ENCODE results near the gene PSMD14.
A peak's percentile ranks its signal among the peaks of the same experiment; 100 is the strongest.
"Not testable (repeated sequence)": the region's sequence is repeated elsewhere in the genome, so short reads cannot be mapped to it uniquely, and the experiment has no call there.

Gene PSMD14

GRCh38 chr2:161308178-161308955, at the start of gene PSMD14:
Gene PSMD14, plus strand, starts transcription at chr2:161308425. Its CDS starts 10,401 bp downstream, at chr2:161318826.
- Histone ChIP-seq H3K4me1 (ENCODE audit: control insufficient read depth in 1 of 2, insufficient read depth in 1 of 2, low read depth in 1 of 2, low read length in 1 of 2) (peaks cover 21% of the 10 kb centered on the region in 2 experiments), H3K9me3 (no peaks in the 10 kb centered on the region), H3K36me3 (no peaks in the 10 kb centered on the region), H3K4me3 (ENCODE audit: low read depth in 1 of 2, low read length in 1 of 2) (peak within 1 kb of the TSS; percentile 72 to 73), H3K27ac (peak within 1 kb of the TSS; percentile 83), H3K27me3 (no peaks in the 10 kb centered on the region)
- no peak for TF ChIP-seq CTCF (IDR thresholded peaks at IDR 0.05)

GRCh38 chr2:161265874-161266273, 42.4 kb upstream of the PSMD14 start:
- H3K27ac ChIP-seq, result no peak overlapping the region
- H3K9me3 ChIP-seq, result no peaks in the 10 kb centered on the region
- H3K4me3 ChIP-seq (ENCODE audit: low read depth in 1 of 2, low read length in 1 of 2), result no peak overlapping the region
- no peaks in the 10 kb centered on the region for H3K27me3 ChIP-seq
- no peak for TF ChIP-seq CTCF (IDR thresholded peaks at IDR 0.05)
- no peaks in the 10 kb centered on the region for H3K36me3 ChIP-seq
- H3K4me1 ChIP-seq (ENCODE audit: control insufficient read depth in 1 of 2, insufficient read depth in 1 of 2, low read depth in 1 of 2, low read length in 1 of 2), result no peaks in the 10 kb centered on the region

- TF ChIP-seq CTCF (IDR thresholded peaks at IDR 0.05), result no peak
- Histone ChIP-seq H3K4me3 (ENCODE audit: low read depth in 1 of 2, low read length in 1 of 2) (no peak overlapping the region), H3K27ac (no peak overlapping the region), H3K27me3 (no peaks in the 10 kb centered on the region), H3K36me3 (no peaks in the 10 kb centered on the region), H3K4me1 (ENCODE audit: control insufficient read depth in 1 of 2, insufficient read depth in 1 of 2, low read depth in 1 of 2, low read length in 1 of 2) (no peaks in the 10 kb centered on the region), H3K9me3 (no peaks in the 10 kb centered on the region)
Measured at GRCh38 chr2:161269111-161269510, 39.1 kb upstream of the PSMD14 start.

- Histone ChIP-seq H3K4me3 (ENCODE audit: low read depth in 1 of 2, low read length in 1 of 2) (no peak overlapping the region), H3K4me1 (ENCODE audit: control insufficient read depth in 1 of 2, insufficient read depth in 1 of 2, low read depth in 1 of 2, low read length in 1 of 2) (no peaks in the 10 kb centered on the region), H3K9me3 (no peaks in the 10 kb centered on the region), H3K36me3 (no peaks in the 10 kb centered on the region), H3K27me3 (no peaks in the 10 kb centered on the region), H3K27ac (no peak overlapping the region)
- peak; percentile 76 for TF ChIP-seq CTCF (IDR thresholded peaks at IDR 0.05)
Measured at GRCh38 chr2:161273038-161273760, 35.0 kb upstream of the PSMD14 start.

GRCh38 chr2:161278564-161279229, 29.5 kb upstream of the PSMD14 start:
- not testable (repeated sequence) for H3K4me3 ChIP-seq (ENCODE audit: low read depth in 1 of 2, low read length in 1 of 2); H3K36me3 ChIP-seq; H3K9me3 ChIP-seq; H3K27me3 ChIP-seq; H3K4me1 ChIP-seq (ENCODE audit: control insufficient read depth in 1 of 2, insufficient read depth in 1 of 2, low read depth in 1 of 2, low read length in 1 of 2); H3K27ac ChIP-seq

- not testable (repeated sequence) for H3K27me3 ChIP-seq; H3K27ac ChIP-seq; H3K9me3 ChIP-seq; H3K4me1 ChIP-seq (ENCODE audit: control insufficient read depth in 1 of 2, insufficient read depth in 1 of 2, low read depth in 1 of 2, low read length in 1 of 2); H3K4me3 ChIP-seq (ENCODE audit: low read depth in 1 of 2, low read length in 1 of 2); H3K36me3 ChIP-seq
Measured at GRCh38 chr2:161279230-161279815, 28.9 kb upstream of the PSMD14 start.

GRCh38 chr2:161280906-161281323, 27.3 kb upstream of the PSMD14 start:
- H3K36me3 ChIP-seq; H3K27ac ChIP-seq; H3K27me3 ChIP-seq; H3K9me3 ChIP-seq; H3K4me3 ChIP-seq (ENCODE audit: low read depth in 1 of 2, low read length in 1 of 2); H3K4me1 ChIP-seq (ENCODE audit: control insufficient read depth in 1 of 2, insufficient read depth in 1 of 2, low read depth in 1 of 2, low read length in 1 of 2): not testable (repeated sequence)

- H3K36me3 ChIP-seq, H3K27me3 ChIP-seq, H3K9me3 ChIP-seq: not testable (repeated sequence)
Measured at GRCh38 chr2:161281615-161282310, 26.5 kb upstream of the PSMD14 start.

GRCh38 chr2:161282311-161282644, 25.9 kb upstream of the PSMD14 start:
- not testable (repeated sequence) for H3K27me3 ChIP-seq; H3K27ac ChIP-seq; H3K4me3 ChIP-seq (ENCODE audit: low read depth in 1 of 2, low read length in 1 of 2); H3K4me1 ChIP-seq (ENCODE audit: control insufficient read depth in 1 of 2, insufficient read depth in 1 of 2, low read depth in 1 of 2, low read length in 1 of 2); H3K9me3 ChIP-seq; H3K36me3 ChIP-seq

More at GRCh38 chr2:161281615-161282310, 26.5 kb upstream of the PSMD14 start:
- not testable (repeated sequence) for H3K4me1 ChIP-seq (ENCODE audit: control insufficient read depth in 1 of 2, insufficient read depth in 1 of 2, low read depth in 1 of 2, low read length in 1 of 2); H3K27ac ChIP-seq; H3K4me3 ChIP-seq (ENCODE audit: low read depth in 1 of 2, low read length in 1 of 2)
